RWPE2 (cell line): ENCODE data around the gene PHLDA2.

Experiments
- ATAC-seq: fragments of 200-7000 bp; cut with Tn5 transposase; 3 replicates; pipeline ENCODE4 v1.9.1; 2021; ENCODE audit warnings: low read depth
- DNase-seq: peaks from one replicate; pipeline ENCODE4 v3.0.0-alpha.2; 2020; ENCODE audit warnings: low spot score
- H3K27ac ChIP-seq: fragments of 450-650 bp; 2 replicates; pipeline ENCODE4 v1.5.1; 2017; ENCODE audit warnings: mild to moderate bottlenecking; ENCODE audit not compliant: poor library complexity, severe bottlenecking
- H3K27me3 ChIP-seq: fragments of 250-450 bp; sonication (Bioruptor Pico); 2 replicates; pipeline ENCODE4 v1.5.1; 2021; ENCODE audit warnings: mild to moderate bottlenecking, moderate library complexity; ENCODE audit not compliant: insufficient read depth, poor library complexity, severe bottlenecking
- H3K36me3 ChIP-seq: fragments of 250-450 bp; sonication (Bioruptor Pico); 2 replicates; pipeline ENCODE4 v1.5.1; 2020; ENCODE audit warnings: low read depth, mild to moderate bottlenecking, moderate library complexity
- H3K4me1 ChIP-seq: fragments of 250-450 bp; sonication (Bioruptor Pico); 2 replicates; pipeline ENCODE4 v1.5.1; 2021; ENCODE audit warnings: mild to moderate bottlenecking, moderate library complexity; ENCODE audit not compliant: insufficient read depth, poor library complexity, severe bottlenecking
- H3K4me3 ChIP-seq: fragments of 250-450 bp; sonication (Bioruptor Pico); 2 replicates; pipeline ENCODE4 v1.5.1; 2021; ENCODE audit warnings: mild to moderate bottlenecking, moderate library complexity; ENCODE audit not compliant: severe bottlenecking
- H3K9me3 ChIP-seq: fragments of 250-450 bp; sonication (Bioruptor Pico); 2 replicates; pipeline ENCODE4 v1.5.1; 2021; ENCODE audit warnings: mild to moderate bottlenecking, moderate library complexity; ENCODE audit not compliant: severe bottlenecking
- CTCF ChIP-seq: fragments of 450-650 bp; IDR thresholded peaks from one replicate; pipeline ENCODE4 v1.5.1; 2017; ENCODE audit warnings: mild to moderate bottlenecking, moderate library complexity; ENCODE audit not compliant: poor library complexity, severe bottlenecking

The PHLDA2 gene

GRCh38 chr11:2904153-2905052, 24.8 kb downstream of the PHLDA2 start:
- Histone ChIP-seq H3K9me3 (no peaks in the 10 kb centered on the region), H3K27ac (peak overlapping the region; percentile 67), H3K36me3 (peaks cover 10% of the 10 kb centered on the region; the same call in 1 of the 2 replicates), H3K4me1 (peaks cover 18% of the 10 kb centered on the region), H3K4me3 (no peak overlapping the region), H3K27me3 (no peaks in the 10 kb centered on the region)
- ATAC-seq (peak; percentile 14; the same call in 2 of the 3 replicates), DNase-seq (no peak)
- TF ChIP-seq CTCF, result no peak

GRCh38 chr11:2903672-2904011, 25.6 kb downstream of the PHLDA2 start:
- Histone ChIP-seq H3K27ac (peak overlapping the region; percentile 67), H3K27me3 (no peaks in the 10 kb centered on the region), H3K4me1 (peaks cover 25% of the 10 kb centered on the region), H3K36me3 (peaks cover 10% of the 10 kb centered on the region; the same call in 1 of the 2 replicates), H3K4me3 (peak overlapping the region; percentile 43), H3K9me3 (no peaks in the 10 kb centered on the region)
- ATAC-seq (no peak), DNase-seq (no peak)
- TF ChIP-seq CTCF, result no peak

- DNase-seq, result no peak
- Histone ChIP-seq H3K9me3 (no peaks in the 10 kb centered on the region), H3K27ac (peak overlapping the region; percentile 67), H3K4me1 (peaks cover 29% of the 10 kb centered on the region), H3K36me3 (peaks cover 10% of the 10 kb centered on the region; the same call in 1 of the 2 replicates), H3K4me3 (peak overlapping the region; percentile 43), H3K27me3 (no peaks in the 10 kb centered on the region)
- ATAC-seq, result peak; percentile 1; the same call in 2 of the 3 replicates
- no peak for TF ChIP-seq CTCF
These were observed 26.2 kb downstream of the PHLDA2 start for GRCh38 chr11:2902784-2903671.

DNA sequence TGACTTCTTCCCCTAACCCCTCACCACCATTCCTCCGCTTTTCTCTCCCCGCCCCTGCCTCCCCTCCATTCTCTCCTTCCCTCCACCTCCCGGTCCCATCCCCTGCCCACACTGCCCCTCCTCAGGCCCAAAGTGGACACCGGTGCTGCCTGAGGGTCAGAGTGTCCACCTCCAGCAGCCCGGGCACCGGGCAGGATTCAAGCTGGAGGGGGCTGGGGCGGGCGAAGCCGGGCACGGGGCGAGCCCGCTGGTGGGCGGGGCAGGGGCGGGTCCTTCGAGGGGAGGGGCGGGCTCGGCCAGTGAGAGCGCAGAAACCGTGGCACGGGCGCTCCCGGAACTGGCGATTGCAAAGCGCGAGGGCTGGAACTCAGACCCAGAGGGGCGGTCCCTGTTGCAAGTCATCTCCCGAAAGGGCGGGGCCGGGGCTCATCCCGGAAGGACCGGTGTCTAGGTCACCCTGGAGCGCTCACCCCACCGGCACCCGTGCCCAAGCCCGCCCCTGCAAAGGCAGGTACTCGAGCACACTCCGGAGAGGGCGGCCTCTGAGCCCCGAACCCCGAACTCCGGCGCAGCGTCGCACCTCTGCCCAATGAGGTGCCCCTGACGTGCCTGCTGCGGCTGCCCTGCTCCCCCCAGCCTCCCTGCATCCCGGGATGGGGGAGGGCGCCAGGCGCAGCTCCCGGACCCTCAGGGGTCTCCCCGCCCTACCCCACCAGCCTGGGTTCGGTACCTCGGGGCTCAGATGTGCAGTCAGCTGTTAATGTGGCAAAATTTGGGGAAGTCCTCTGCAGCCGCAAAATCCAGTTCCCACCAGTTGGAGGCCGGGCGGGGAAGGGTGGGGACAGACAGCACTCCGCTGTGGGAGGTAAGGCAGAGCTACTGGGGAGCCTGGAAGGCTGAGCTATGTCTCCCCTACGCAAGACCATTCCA, 27.1 kb downstream of the PHLDA2 start:
- Histone ChIP-seq H3K27ac (peak overlapping the region; percentile 67), H3K4me1 (peaks cover 29% of the 10 kb centered on the region), H3K36me3 (peaks cover 10% of the 10 kb centered on the region; the same call in 1 of the 2 replicates), H3K4me3 (peak overlapping the region; percentile 43), H3K9me3 (no peaks in the 10 kb centered on the region), H3K27me3 (no peaks in the 10 kb centered on the region)
- TF ChIP-seq CTCF, result no peak
- peak; percentile 82 for ATAC-seq
- peak; percentile 98 for DNase-seq
